ENCODE results near the gene S100A8. TPM values are rescaled to one million over a fixed set of nuclear protein-coding genes. Genes with fewer than 3 reads are reported as not detected.
A peak's percentile ranks its signal among the peaks of the same experiment; 100 is the strongest.

Gene S100A8
- polyA plus RNA-seq, 3 donors: 4,193 to 30,135 (median 27,689) TPM

- H3K27ac Mint-ChIP-seq: peak overlapping the region in 6 of 7 donors; percentile 26 to 100 (median 98)
- no CpG with 5 or more reads among the region's 3 CpGs for WGBS (ENCODE audit: insufficient coverage)
- no peak for TF ChIP-seq CTCF (IDR thresholded peaks at IDR 0.05)
- intact Hi-C loops (cut with micrococcal nuclease): no loop called here
- H3K27me3 Mint-ChIP-seq (ENCODE audit: low read depth in 3 of 3): peaks cover 1 to 3% (median 2%) of the 10 kb centered on the region in 3 donors
- H2AFZ ChIP-seq (ENCODE audit: insufficient read depth, low read depth, low read length, poor library complexity, severe bottlenecking): no peak overlapping the region
- H3K4me2 ChIP-seq (replicated peaks; ENCODE audit: extremely low read depth, low read length, poor library complexity, severe bottlenecking): peak overlapping the region; percentile 82
- peaks cover 6 to 19% of the 10 kb centered on the region in 2 donors for H3K36me3 Mint-ChIP-seq
- no peak for DNase-seq
- H3K4me1 ChIP-seq (ENCODE audit: control insufficient read depth in 1 of 2, insufficient read depth in 2 of 2, low read length in 2 of 2): peaks cover 70 to 94% of the 10 kb centered on the region in 2 donors
- peaks cover 43% of the 10 kb centered on the region for H3K79me2 ChIP-seq (ENCODE audit: insufficient read depth, low read length)
- peak overlapping the region in 1 of 2 donors; percentile 87 for H3K27ac ChIP-seq (ENCODE audit: low read depth in 1 of 2, low read length in 2 of 2)
- peak overlapping the region in 1 of 3 experiments; percentile 89 for H3K4me3 ChIP-seq (replicated peaks in 1 of 3; ENCODE audit: low read depth in 2 of 3, low read length in 3 of 3)
- peaks cover 90% of the 10 kb centered on the region for H3K4me1 Mint-ChIP-seq
- peak overlapping the region in 1 of 2 donors; percentile 53 for H3K4me3 Mint-ChIP-seq
- H3K27me3 ChIP-seq (ENCODE audit: control insufficient read depth in 2 of 2, insufficient read depth in 2 of 2, low read length in 2 of 2): no peaks in the 10 kb centered on the region
- H3K36me3 ChIP-seq (replicated peaks in 1 of 2; ENCODE audit: control insufficient read depth in 1 of 2, insufficient read depth in 2 of 2, low read length in 2 of 2): no peaks in the 10 kb centered on the region
- peaks cover 0 to 2% (median 0%) of the 10 kb centered on the region in 7 donors for H3K9me3 Mint-ChIP-seq
- peaks cover 10% of the 10 kb centered on the region for H4K20me1 ChIP-seq (ENCODE audit: insufficient read depth, low read length)
- H3K9ac ChIP-seq (ENCODE audit: insufficient read depth, low read length, poor library complexity, severe bottlenecking): no peak overlapping the region
- no peaks in the 10 kb centered on the region for H3K9me3 ChIP-seq (replicated peaks in 1 of 2; ENCODE audit: control insufficient read depth in 1 of 2, insufficient read depth in 1 of 2, low read length in 2 of 2)
These were observed 1.4 kb upstream of the S100A8 start for GRCh38 chr1:153392258-153392657.

- Histone ChIP-seq H3K4me2 (replicated peaks; ENCODE audit: extremely low read depth, low read length, poor library complexity, severe bottlenecking) (peak overlapping the region; percentile 82), H3K9me3 (replicated peaks in 1 of 2; ENCODE audit: control insufficient read depth in 1 of 2, insufficient read depth in 1 of 2, low read length in 2 of 2) (no peaks in the 10 kb centered on the region), H3K27ac (ENCODE audit: low read depth in 1 of 2, low read length in 2 of 2) (peak overlapping the region; percentile 79 to 87), H2AFZ (ENCODE audit: insufficient read depth, low read depth, low read length, poor library complexity, severe bottlenecking) (no peak overlapping the region), H3K9ac (ENCODE audit: insufficient read depth, low read length, poor library complexity, severe bottlenecking) (peak overlapping the region; percentile 70), H3K36me3 (replicated peaks in 1 of 2; ENCODE audit: control insufficient read depth in 1 of 2, insufficient read depth in 2 of 2, low read length in 2 of 2) (no peaks in the 10 kb centered on the region), H3K27me3 (ENCODE audit: control insufficient read depth in 2 of 2, insufficient read depth in 2 of 2, low read length in 2 of 2) (no peaks in the 10 kb centered on the region), H3K4me3 (replicated peaks in 1 of 3; ENCODE audit: low read depth in 2 of 3, low read length in 3 of 3) (peak overlapping the region; percentile 76 to 89 (median 82)), H3K4me1 (ENCODE audit: control insufficient read depth in 1 of 2, insufficient read depth in 2 of 2, low read length in 2 of 2) (peaks cover 82 to 96% of the 10 kb centered on the region in 2 donors), H3K79me2 (ENCODE audit: insufficient read depth, low read length) (peaks cover 48% of the 10 kb centered on the region), H4K20me1 (ENCODE audit: insufficient read depth, low read length) (peaks cover 10% of the 10 kb centered on the region)
- peak overlapping the region; percentile 100 for H3K4me3 Mint-ChIP-seq
- H3K4me1 Mint-ChIP-seq: peaks cover 95% of the 10 kb centered on the region
- no peak for TF ChIP-seq CTCF (IDR thresholded peaks at IDR 0.05)
- peaks cover 6 to 19% of the 10 kb centered on the region in 2 donors for H3K36me3 Mint-ChIP-seq
- DNase-seq: peak; percentile 57 to 71 (median 70)
- peaks cover 0 to 2% (median 0%) of the 10 kb centered on the region in 7 donors for H3K9me3 Mint-ChIP-seq
- peak overlapping the region; percentile 97 to 100 (median 99) for H3K27ac Mint-ChIP-seq
- peaks cover 0 to 1% (median 0%) of the 10 kb centered on the region in 3 donors for H3K27me3 Mint-ChIP-seq (ENCODE audit: low read depth in 3 of 3)
- 65% methylated on average over 4 of the region's 17 CpGs for WGBS (ENCODE audit: insufficient coverage)
- intact Hi-C loops (cut with micrococcal nuclease): no loop called here
These were observed 647 bp downstream of the S100A8 start for GRCh38 chr1:153389973-153390879.

All from CD14-positive monocyte (primary cell).